ENCODE results near the gene JAK1.

DNA sequence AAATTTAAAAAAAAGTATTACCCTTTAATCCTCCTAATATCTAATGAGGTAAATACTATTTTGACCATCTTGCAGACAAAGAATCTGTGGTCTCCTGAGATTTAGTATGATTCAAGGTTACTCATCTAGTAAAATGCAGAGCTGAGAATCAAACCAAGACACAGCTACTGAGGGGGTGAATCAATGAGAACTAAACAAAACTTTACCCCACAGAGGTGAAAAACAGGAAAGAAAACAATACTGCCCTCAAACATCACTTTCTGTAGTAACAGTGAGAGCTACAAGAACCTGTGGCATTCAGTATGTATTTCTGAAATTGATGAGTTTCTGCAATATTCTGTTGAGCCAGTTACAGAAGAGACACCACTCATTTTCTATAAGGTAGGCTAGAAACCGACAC lies 85.1 kb downstream of the JAK1 start:
- TF ChIP-seq SKIL (IDR thresholded peaks at IDR 0.05; ENCODE audit: low read depth, poor library complexity, severe bottlenecking), result no peak
- no peak for TF ChIP-seq NFIC (IDR thresholded peaks at IDR 0.05; ENCODE audit: low read depth, low read length)
- TF ChIP-seq POLR2A (IDR thresholded peaks at IDR 0.05; ENCODE audit: low read depth, low read length), result no peak
- no peak for TF ChIP-seq RFX5 (IDR thresholded peaks at IDR 0.05; ENCODE audit: low read depth, low read length)
- TF ChIP-seq ZNF274 (IDR thresholded peaks at IDR 0.05; ENCODE audit: insufficient read depth, insufficient read length), result no peak
- TF ChIP-seq CBFB (IDR thresholded peaks at IDR 0.05; ENCODE audit: low read depth), result no peak
- no peak for TF ChIP-seq MYC (IDR thresholded peaks at IDR 0.05; ENCODE audit: insufficient read depth, insufficient read length, insufficient replicate concordance, low read length, severe bottlenecking)
- TF ChIP-seq MEF2B (IDR thresholded peaks at IDR 0.05; ENCODE audit: partially characterized antibody, poor library complexity, severe bottlenecking), result no peak
- no peak for TF ChIP-seq GABPA (IDR thresholded peaks at IDR 0.05; ENCODE audit: low read depth)
- TF ChIP-seq, protein P1, sequence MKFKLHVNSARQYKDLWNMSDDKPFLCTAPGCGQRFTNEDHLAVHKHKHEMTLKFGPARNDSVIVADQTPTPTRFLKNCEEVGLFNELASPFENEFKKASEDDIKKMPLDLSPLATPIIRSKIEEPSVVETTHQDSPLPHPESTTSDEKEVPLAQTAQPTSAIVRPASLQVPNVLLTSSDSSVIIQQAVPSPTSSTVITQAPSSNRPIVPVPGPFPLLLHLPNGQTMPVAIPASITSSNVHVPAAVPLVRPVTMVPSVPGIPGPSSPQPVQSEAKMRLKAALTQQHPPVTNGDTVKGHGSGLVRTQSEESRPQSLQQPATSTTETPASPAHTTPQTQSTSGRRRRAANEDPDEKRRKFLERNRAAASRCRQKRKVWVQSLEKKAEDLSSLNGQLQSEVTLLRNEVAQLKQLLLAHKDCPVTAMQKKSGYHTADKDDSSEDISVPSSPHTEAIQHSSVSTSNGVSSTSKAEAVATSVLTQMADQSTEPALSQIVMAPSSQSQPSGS (IDR thresholded peaks at IDR 0.05; ENCODE audit: low read length), result no peak
- TF ChIP-seq FOXK2 (IDR thresholded peaks at IDR 0.05), result no peak
- no peak for TF ChIP-seq POLR2AphosphoS5 (IDR thresholded peaks at IDR 0.05; ENCODE audit: low read length)
- no peak for TF ChIP-seq CHD2 (IDR thresholded peaks at IDR 0.05; ENCODE audit: borderline replicate concordance, low read depth, low read length)
- no peak for TF ChIP-seq EGR1 (IDR thresholded peaks at IDR 0.05; ENCODE audit: borderline replicate concordance in 1 of 2, low read depth in 2 of 2, low read length in 2 of 2)
